IMR-90 (cell line): ENCODE results near the gene DISP2. TPM values are rescaled to one million over a fixed set of nuclear protein-coding genes. Genes with fewer than 3 reads are reported as not detected.

Experiments used
- ATAC-seq: fragments of 200-7000 bp; cut with Tn5 transposase; 2 replicates; pipeline ENCODE4 v1.9.1; 2020; ENCODE audit warnings: low read depth, mild to moderate bottlenecking, moderate library complexity
- BruUV-seq: library from RNA; stranded (reverse); fragments of 400-500 nt; replicated peaks from 2 replicates; lab custom pipeline; 2021; lab: Mats Ljungman, UMichigan
- CTCF ChIA-PET: fragments of 300-600 bp; formaldehyde crosslinking; extraction: SDS; loops from one replicate; lab custom pipeline; 2021; ENCODE audit warnings: antibody characterized with exemption; lab: Yijun Ruan, JAX
- POLR2A ChIA-PET: fragments of 300-600 bp; sonication (Branson Sonifier 250); formaldehyde crosslinking; loops from one replicate; lab custom pipeline; 2022; ENCODE audit warnings: antibody characterized with exemption; ENCODE audit not compliant: unreplicated experiment; lab: Charles Lee
- DNase-seq: peaks from one replicate; pipeline ENCODE4 v3.0.0; 2013
- H2AFZ ChIP-seq: replicated peaks from 2 replicates; pipeline ENCODE3; 2013; ENCODE audit warnings: low read length, mild to moderate bottlenecking; ENCODE audit not compliant: poor library complexity
- H2AK5ac ChIP-seq: 2 replicates; pipeline ENCODE4 v1.6.1; 2013; ENCODE audit warnings: low read depth, low read length, inconsistent platforms
- H2AK9ac ChIP-seq: replicated peaks from 2 replicates; pipeline ENCODE3; 2013; ENCODE audit warnings: mild to moderate bottlenecking, low read depth, low read length, moderate library complexity; ENCODE audit not compliant: poor library complexity
- H2BK120ac ChIP-seq: 2 replicates; pipeline ENCODE4 v1.6.1; 2013; ENCODE audit warnings: low read depth, low read length, inconsistent platforms
- H2BK15ac ChIP-seq: 3 replicates; pipeline ENCODE4 v1.6.1; 2013; ENCODE audit warnings: low read depth, low read length, inconsistent platforms
- H2BK20ac ChIP-seq: 2 replicates; pipeline ENCODE4 v1.6.1; 2013; ENCODE audit warnings: low read depth, mild to moderate bottlenecking, inconsistent platforms, low read length, moderate library complexity
- H2BK5ac ChIP-seq: 2 replicates; pipeline ENCODE4 v1.6.1; 2013; ENCODE audit warnings: mild to moderate bottlenecking, low read depth, low read length, inconsistent platforms; ENCODE audit not compliant: poor library complexity, severe bottlenecking
- H3K14ac ChIP-seq: replicated peaks from 2 replicates; pipeline ENCODE4 v1.6.1; 2013; ENCODE audit warnings: low read depth, low read length, inconsistent platforms
- H3K18ac ChIP-seq: 2 replicates; pipeline ENCODE4 v1.6.1; 2013; ENCODE audit warnings: low read depth, low read length, control low read depth
- H3K23ac ChIP-seq: 2 replicates; pipeline ENCODE4 v1.6.1; 2013; ENCODE audit warnings: low read depth, low read length, inconsistent platforms
- H3K27ac ChIP-seq: 2 replicates; pipeline ENCODE4 v1.5.1; 2013; ENCODE audit warnings: mild to moderate bottlenecking, control low read depth, low read length; ENCODE audit not compliant: insufficient read depth
- H3K27me3 ChIP-seq: 2 replicates; pipeline ENCODE4 v1.6.1; 2013; ENCODE audit warnings: low read length; ENCODE audit not compliant: control insufficient read depth, insufficient read depth
- H3K36me3 ChIP-seq: 2 replicates; pipeline ENCODE4 v1.6.1; 2013; ENCODE audit warnings: low read length, mixed read lengths; ENCODE audit not compliant: control insufficient read depth, insufficient read depth
- H3K4ac ChIP-seq: 2 replicates; pipeline ENCODE4 v1.6.1; 2013; ENCODE audit warnings: low read depth, low read length, inconsistent platforms
- H3K4me1 ChIP-seq: 2 replicates; pipeline ENCODE4 v1.6.1; 2013; ENCODE audit warnings: low read length, mixed read lengths; ENCODE audit not compliant: control insufficient read depth, insufficient read depth
- H3K4me2 ChIP-seq: 2 replicates; pipeline ENCODE4 v1.6.1; 2013; ENCODE audit warnings: low read depth, mild to moderate bottlenecking, control low read depth, low read length, moderate library complexity
- H3K4me3 ChIP-seq: 2 replicates; pipeline ENCODE4 v1.5.1; 2013; ENCODE audit warnings: low read depth, mild to moderate bottlenecking, control low read depth, low read length, moderate library complexity; ENCODE audit not compliant: insufficient read depth
- H3K56ac ChIP-seq: 2 replicates; pipeline ENCODE4 v1.6.1; 2013; ENCODE audit warnings: low read length, inconsistent platforms; ENCODE audit not compliant: insufficient read depth; ENCODE audit errors: extremely low read depth
- H3K79me1 ChIP-seq, 2 experiments: 2 replicates each; pipeline ENCODE4 v1.6.1; 2013; ENCODE audit warnings: low read length in 2 of 2, inconsistent platforms in 1 of 2, low read depth in 1 of 2
- H3K9ac ChIP-seq: 2 replicates; pipeline ENCODE4 v1.6.1; 2013; ENCODE audit warnings: low read depth, low read length, control low read depth
- H3K9me1 ChIP-seq: 2 replicates; pipeline ENCODE4 v1.6.1; 2013; ENCODE audit warnings: low read length, inconsistent platforms; ENCODE audit not compliant: insufficient read depth
- H3K9me3 ChIP-seq: 2 replicates; pipeline ENCODE4 v1.6.1; 2013; ENCODE audit warnings: low read length; ENCODE audit not compliant: control insufficient read depth, insufficient read depth
- H4K20me1 ChIP-seq: 2 replicates; pipeline ENCODE4 v1.6.1; 2013; ENCODE audit warnings: low read length, inconsistent platforms; ENCODE audit not compliant: insufficient read depth
- H4K5ac ChIP-seq: 2 replicates; pipeline ENCODE4 v1.6.1; 2013; ENCODE audit warnings: mild to moderate bottlenecking, low read depth, low read length, control low read depth
- H4K8ac ChIP-seq, 2 experiments: 2 replicates each; pipeline ENCODE4 v1.6.1; 2013; ENCODE audit warnings: low read depth in 2 of 2, low read length in 2 of 2, control low read depth in 1 of 2, inconsistent platforms in 1 of 2
- H4K91ac ChIP-seq: 2 replicates; pipeline ENCODE4 v1.6.1; 2013; ENCODE audit warnings: low read depth, low read length, inconsistent platforms; ENCODE audit not compliant: insufficient read depth
- BHLHE40 ChIP-seq: fragments of 150-350 bp; IDR thresholded peaks from 2 replicates; pipeline ENCODE4 v1.6.1; 2016; ENCODE audit warnings: mild to moderate bottlenecking, low read depth, low read length
- CHD1 ChIP-seq: IDR thresholded peaks from 2 replicates; pipeline ENCODE4 v1.6.1; 2012; ENCODE audit warnings: low read depth, low read length, improper control_type of control experiment
- FOS ChIP-seq: fragments of 150-350 bp; IDR thresholded peaks from 2 replicates; pipeline ENCODE4 v1.6.1; 2016; ENCODE audit warnings: low read depth, low read length
- MAFK ChIP-seq: IDR thresholded peaks from 2 replicates; pipeline ENCODE4 v1.6.1; 2012; ENCODE audit warnings: low read depth, low read length, improper control_type of control experiment
- MAZ ChIP-seq: IDR thresholded peaks from 2 replicates; pipeline ENCODE4 v1.6.1; 2012; ENCODE audit warnings: low read depth, mild to moderate bottlenecking, low read length, improper control_type of control experiment, moderate library complexity, borderline replicate concordance
- MXI1 ChIP-seq: IDR thresholded peaks from 2 replicates; pipeline ENCODE4 v1.6.1; 2012; ENCODE audit warnings: low read depth, mild to moderate bottlenecking, low read length, moderate library complexity, borderline replicate concordance
- NFE2L2 ChIP-seq: fragments of 150-350 bp; IDR thresholded peaks from 2 replicates; pipeline ENCODE4 v1.6.1; 2016; ENCODE audit warnings: low read depth, mild to moderate bottlenecking, low read length
- POLR2A ChIP-seq: IDR thresholded peaks from 2 replicates; pipeline ENCODE4 v1.6.1; 2012; ENCODE audit warnings: mild to moderate bottlenecking, low read depth, low read length
- RCOR1 ChIP-seq: IDR thresholded peaks from 2 replicates; pipeline ENCODE4 v1.6.1; 2012; ENCODE audit warnings: mild to moderate bottlenecking, low read length, improper control_type of control experiment; ENCODE audit not compliant: insufficient replicate concordance
- SMC3 ChIP-seq: fragments of 150-350 bp; IDR thresholded peaks from 2 replicates; pipeline ENCODE4 v1.6.1; 2016; ENCODE audit warnings: low read depth, mild to moderate bottlenecking, antibody characterized with exemption, low read length, moderate library complexity
- WGBS, 2 experiments: methylation state at CpG; one replicate each; pipeline versions ENCODE4 v1.1.5 to v1.1.7; 2013; ENCODE audit warnings: missing lambda C conversion rate in 2 of 2; ENCODE audit not compliant: insufficient read length in 1 of 2; ENCODE audit errors: extremely low coverage in 2 of 2; 5-methylcytosine and 5-hydroxymethylcytosine counted together
- dilution Hi-C: fragments of 300-500 bp; cut with HindIII; formaldehyde crosslinking; loops from one replicate; pipeline ENCODE4 v1.14.3; 2018; ENCODE audit warnings: low sequenced_read_pairs; ENCODE audit not compliant: unreplicated experiment
- in situ Hi-C: fragments of 300-500 bp; cut with MboI; formaldehyde crosslinking; loops from 3 replicates; pipeline ENCODE4 v1.14.3; 2019; ENCODE audit warnings: low sequenced_read_pairs, inconsistent platforms, mixed read lengths
- intact Hi-C: fragments of 100-400 bp; cut with micrococcal nuclease; formaldehyde crosslinking; loops from 2 replicates; pipeline ENCODE4 v1.10.0; 2022
- polyA plus RNA-seq, 3 experiments: library from polyadenylated mRNA; depleted of rRNA; stranded (reverse); fragments of >200 nt; gene quantifications; 2 replicates each; pipeline ENCODE4 v1.2.3, GENCODE V29; 2012; ENCODE audit warnings: low replicate concordance in 1 of 3
- total RNA-seq: library from RNA; depleted of rRNA; stranded (reverse); fragments of >200 nt; gene quantifications from 2 replicates; pipeline ENCODE4 v1.2.3, GENCODE V29; 2012
- TF ChIP-seq, protein P1 (sequence below): conservative IDR thresholded peaks from 2 replicates; pipeline ENCODE4 v1.5.1; 2012; ENCODE audit warnings: mild to moderate bottlenecking, low read depth, low read length, improper control_type of control experiment
- TF ChIP-seq, protein P2 (sequence below): fragments of 150-350 bp; IDR thresholded peaks from 2 replicates; pipeline ENCODE4 v1.6.1; 2017; ENCODE audit warnings: mild to moderate bottlenecking, antibody characterized with exemption, low read length, low read depth
- TF ChIP-seq, protein P3 (sequence below): fragments of 150-350 bp; IDR thresholded peaks from 2 replicates; pipeline ENCODE4 v1.6.1; 2016; ENCODE audit warnings: low read depth, mild to moderate bottlenecking, low read length, moderate library complexity, borderline replicate concordance

The DISP2 gene
- total and polyA plus RNA-seq, 2 of the 4 experiments (the other 2 are of a cell fraction) = 0.34 to 0.36 TPM

DNA sequence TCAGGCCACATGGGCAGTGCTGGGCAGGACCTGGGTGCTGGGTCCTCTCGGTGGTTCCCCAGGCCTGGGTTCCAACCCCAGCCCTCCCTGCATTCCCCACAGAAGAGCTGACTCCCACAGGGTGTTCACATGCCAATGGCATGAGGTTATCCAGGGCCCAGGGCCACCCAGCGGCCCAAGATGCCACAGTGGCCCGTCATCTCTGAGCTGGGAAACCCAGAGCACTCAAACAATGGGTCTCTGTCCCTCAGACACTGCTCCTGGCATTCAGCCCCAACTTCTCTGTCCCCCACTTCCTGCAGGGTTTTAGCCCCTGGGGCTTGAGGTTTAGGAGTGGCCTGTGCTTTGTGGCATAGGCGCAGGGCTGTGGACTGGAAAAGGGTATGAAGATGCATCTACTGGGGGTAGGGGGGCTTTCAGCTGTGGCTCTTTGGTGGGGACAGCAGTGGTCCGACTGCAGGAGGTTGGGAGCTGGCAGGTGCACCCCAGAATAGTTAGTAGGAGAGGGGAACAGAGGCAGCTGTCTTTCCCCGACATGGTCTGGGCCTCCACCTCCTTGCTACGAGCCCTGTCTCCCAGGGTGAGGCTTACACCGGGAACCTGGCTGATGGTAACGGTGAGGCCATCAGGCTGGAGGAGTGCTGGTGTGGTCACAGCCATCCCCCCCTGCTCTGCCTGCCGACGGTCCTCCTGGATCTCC lies 18.9 kb upstream of the DISP2 start:
- peak overlapping the region; percentile 98 for H2BK15ac ChIP-seq
- peak overlapping the region; percentile 97 to 98 for H4K8ac ChIP-seq
- H4K91ac ChIP-seq = peak overlapping the region; percentile 100
- H2BK20ac ChIP-seq = peak overlapping the region; percentile 98
- H2AK5ac ChIP-seq = peak overlapping the region; percentile 100
- peak overlapping the region; percentile 92 for H3K4me2 ChIP-seq
- H3K14ac ChIP-seq = peak overlapping the region; percentile 98
- H3K27me3 ChIP-seq = no peaks in the 10 kb centered on the region
- H3K9me1 ChIP-seq = peaks cover 24% of the 10 kb centered on the region
- peak overlapping the region; percentile 93 for H3K18ac ChIP-seq
- DNase-seq (peak; percentile 93), ATAC-seq (peak; percentile 40)
- peak overlapping the region; percentile 94 for H4K5ac ChIP-seq
- BruUV-seq = TSS peak; percentile 9
- peaks cover 27 to 53% of the 10 kb centered on the region in 2 experiments; a peak in 3 of 4 replicates for H3K79me1 ChIP-seq
- peak overlapping the region; percentile 99 for H3K56ac ChIP-seq
- ChIA-PET CTCF (interaction anchor here (0.7 to 2.6 kb wide), 5 partner anchors 10 to 29 kb away, joined by 3 to 18 read pairs (median 5); partner anchors contain the start of gene INAFM2), POLR2A (interaction anchor here (0.9 to 3.3 kb wide), 3 partner anchors 9 to 17 kb away, joined by 3 to 20 read pairs (median 5); no protein-coding TSS in a partner anchor)
- peak; percentile 14; the same call in 1 of the 2 replicates for TF ChIP-seq MAFK
- peak; percentile 60 for TF ChIP-seq FOS
- no peak for TF ChIP-seq RCOR1
- TF ChIP-seq, protein P1, sequence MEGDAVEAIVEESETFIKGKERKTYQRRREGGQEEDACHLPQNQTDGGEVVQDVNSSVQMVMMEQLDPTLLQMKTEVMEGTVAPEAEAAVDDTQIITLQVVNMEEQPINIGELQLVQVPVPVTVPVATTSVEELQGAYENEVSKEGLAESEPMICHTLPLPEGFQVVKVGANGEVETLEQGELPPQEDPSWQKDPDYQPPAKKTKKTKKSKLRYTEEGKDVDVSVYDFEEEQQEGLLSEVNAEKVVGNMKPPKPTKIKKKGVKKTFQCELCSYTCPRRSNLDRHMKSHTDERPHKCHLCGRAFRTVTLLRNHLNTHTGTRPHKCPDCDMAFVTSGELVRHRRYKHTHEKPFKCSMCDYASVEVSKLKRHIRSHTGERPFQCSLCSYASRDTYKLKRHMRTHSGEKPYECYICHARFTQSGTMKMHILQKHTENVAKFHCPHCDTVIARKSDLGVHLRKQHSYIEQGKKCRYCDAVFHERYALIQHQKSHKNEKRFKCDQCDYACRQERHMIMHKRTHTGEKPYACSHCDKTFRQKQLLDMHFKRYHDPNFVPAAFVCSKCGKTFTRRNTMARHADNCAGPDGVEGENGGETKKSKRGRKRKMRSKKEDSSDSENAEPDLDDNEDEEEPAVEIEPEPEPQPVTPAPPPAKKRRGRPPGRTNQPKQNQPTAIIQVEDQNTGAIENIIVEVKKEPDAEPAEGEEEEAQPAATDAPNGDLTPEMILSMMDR = no peak
- TF ChIP-seq MAZ = peak; percentile 50; the same call in 1 of the 2 replicates
- TF ChIP-seq, protein P2, sequence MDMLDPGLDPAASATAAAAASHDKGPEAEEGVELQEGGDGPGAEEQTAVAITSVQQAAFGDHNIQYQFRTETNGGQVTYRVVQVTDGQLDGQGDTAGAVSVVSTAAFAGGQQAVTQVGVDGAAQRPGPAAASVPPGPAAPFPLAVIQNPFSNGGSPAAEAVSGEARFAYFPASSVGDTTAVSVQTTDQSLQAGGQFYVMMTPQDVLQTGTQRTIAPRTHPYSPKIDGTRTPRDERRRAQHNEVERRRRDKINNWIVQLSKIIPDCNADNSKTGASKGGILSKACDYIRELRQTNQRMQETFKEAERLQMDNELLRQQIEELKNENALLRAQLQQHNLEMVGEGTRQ = no peak
- no peak for TF ChIP-seq SMC3
- TF ChIP-seq, protein P3, sequence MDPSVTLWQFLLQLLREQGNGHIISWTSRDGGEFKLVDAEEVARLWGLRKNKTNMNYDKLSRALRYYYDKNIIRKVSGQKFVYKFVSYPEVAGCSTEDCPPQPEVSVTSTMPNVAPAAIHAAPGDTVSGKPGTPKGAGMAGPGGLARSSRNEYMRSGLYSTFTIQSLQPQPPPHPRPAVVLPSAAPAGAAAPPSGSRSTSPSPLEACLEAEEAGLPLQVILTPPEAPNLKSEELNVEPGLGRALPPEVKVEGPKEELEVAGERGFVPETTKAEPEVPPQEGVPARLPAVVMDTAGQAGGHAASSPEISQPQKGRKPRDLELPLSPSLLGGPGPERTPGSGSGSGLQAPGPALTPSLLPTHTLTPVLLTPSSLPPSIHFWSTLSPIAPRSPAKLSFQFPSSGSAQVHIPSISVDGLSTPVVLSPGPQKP = no peak
- peak; percentile 62; the same call in 1 of the 2 replicates for TF ChIP-seq POLR2A
- no peak for TF ChIP-seq MXI1
- TF ChIP-seq BHLHE40 = peak; percentile 3; the same call in 1 of the 2 replicates
- no peak for TF ChIP-seq NFE2L2
- no peak for TF ChIP-seq CHD1
- intact Hi-C loops = no loop called here
- peak overlapping the region; percentile 97 for H3K27ac ChIP-seq
- peak overlapping the region; percentile 98 for H2BK120ac ChIP-seq
- peak overlapping the region; percentile 100 for H2AK9ac ChIP-seq
- peak overlapping the region; percentile 100 for H3K4ac ChIP-seq
- peak overlapping the region; percentile 77 for H2AFZ ChIP-seq
- peaks cover 19% of the 10 kb centered on the region for H3K36me3 ChIP-seq
- H2BK5ac ChIP-seq = peak overlapping the region; percentile 97
- H3K9me3 ChIP-seq = no peaks in the 10 kb centered on the region
- in situ Hi-C loops = no loop called here
- no peaks in the 10 kb centered on the region; the same call in 1 of the 2 replicates for H4K20me1 ChIP-seq
- peaks cover 40% of the 10 kb centered on the region for H3K4me1 ChIP-seq
- peak overlapping the region; percentile 45 for H3K4me3 ChIP-seq
- peak overlapping the region; percentile 99 for H3K23ac ChIP-seq
- 88% methylated on average over 3 of the region's 11 CpGs; no CpG with 5 or more reads in 1 of the 2 experiments for WGBS, 2 experiments
- dilution Hi-C loops = no loop called here
- H3K9ac ChIP-seq = peak overlapping the region; percentile 84
